Prostate gland (tissue), 2 donors: Measurements from ENCODE around the gene TRDMT1. TPM values are rescaled to one million over a fixed set of nuclear protein-coding genes. Genes with fewer than 3 reads are reported as not detected.

Experiments
- DNase-seq: peaks from one replicate; pipeline ENCODE4 v3.0.0-alpha.2; 2019; ENCODE audit warnings: low spot score
- H3K27ac ChIP-seq, 2 donors: fragments of 200-600 bp; sonication (generic); 2 replicates each; pipeline ENCODE4 v1.5.1; 2017 to 2019
- H3K27me3 ChIP-seq: fragments of 200-600 bp; sonication (generic); replicated peaks from 2 replicates; pipeline ENCODE4 v1.5.1; 2019; ENCODE audit not compliant: insufficient read depth
- H3K36me3 ChIP-seq, 2 donors: fragments of 200-600 bp; sonication (generic); 1 replicate in 1 of 2; 2 replicates in 1 of 2; pipeline versions ENCODE4 v1.5.1 to v1.8.1; 2017 to 2019
- H3K4me1 ChIP-seq: fragments of 200-600 bp; sonication (generic); replicated peaks from 2 replicates; pipeline ENCODE4 v1.5.1; 2019
- H3K4me3 ChIP-seq, 2 donors: fragments of 200-600 bp; sonication (generic); 2 replicates each; pipeline ENCODE4 v1.5.1; 2017 to 2019
- H3K9me3 ChIP-seq: fragments of 200-600 bp; sonication (generic); 2 replicates; pipeline ENCODE4 v1.5.1; 2017
- POLR2A ChIP-seq: fragments of 450-650 bp; IDR thresholded peaks from one replicate; pipeline ENCODE4 v1.6.1; 2016; ENCODE audit warnings: antibody characterized with exemption, mild to moderate bottlenecking
- POLR2AphosphoS5 ChIP-seq: sonication (generic); formaldehyde crosslinking; IDR thresholded peaks from one replicate; pipeline ENCODE4 v1.6.1; 2017; ENCODE audit warnings: antibody characterized with exemption
- WGBS: methylation state at CpG from one replicate; pipeline ENCODE4 v1.1.5; 2018; 5-methylcytosine and 5-hydroxymethylcytosine counted together
- intact Hi-C: fragments of 100-400 bp; cut with DNase I; formaldehyde crosslinking; loops from one replicate; pipeline ENCODE4 v1.14.2; 2022
- small RNA-seq, 2 donors: library from RNA; depleted of rRNA; stranded (forward); fragments of <200 nt; gene quantifications; one replicate each; pipeline ENCODE3, GENCODE V24; 2016
- total RNA-seq, 2 donors: library from RNA; depleted of rRNA; stranded (reverse); fragments of >200 nt; gene quantifications; one replicate each; pipeline ENCODE4 v1.1.0, GENCODE V29; 2016
- TF ChIP-seq, protein P1 (sequence below), 4 experiments: fragments of 200-600 bp in 2 of 4; fragments of 450-650 bp in 2 of 4; sonication (generic) in 2 of 4; IDR thresholded peaks; 1 replicate in 3 of 4; 2 replicates in 1 of 4; pipeline ENCODE4 v1.5.1; 2016 to 2019; ENCODE audit warnings: antibody characterized with exemption in 4 of 4, mild to moderate bottlenecking in 2 of 4, moderate library complexity in 2 of 4

The TRDMT1 gene
- total RNA-seq, 2 donors from 2014 or later: 6.5 to 9.9 TPM

DNA sequence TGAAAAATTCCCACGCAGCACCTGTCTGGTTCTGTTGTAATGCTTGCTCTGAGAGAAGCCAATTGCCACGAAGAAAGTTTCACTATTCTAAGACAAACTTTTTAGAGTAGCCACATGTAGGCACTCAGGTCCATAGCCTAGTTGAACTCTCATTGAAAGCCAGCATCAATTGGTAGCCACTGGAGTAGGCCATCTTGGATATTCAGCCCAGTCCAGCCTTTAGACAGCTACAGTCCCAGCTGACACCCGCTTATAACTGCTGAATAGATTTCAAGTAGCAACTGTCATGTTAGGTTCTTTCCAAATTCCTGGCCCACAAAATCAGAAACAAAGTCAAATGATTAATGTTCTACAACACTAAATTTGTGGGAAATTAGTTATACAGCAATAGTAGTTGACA lies 103.5 kb downstream of the TRDMT1 start:
- H3K27me3 ChIP-seq: no peaks in the 10 kb centered on the region
- WGBS: 85% methylated on average over 3 of the region's 3 CpGs
- H3K4me3 ChIP-seq: no peak overlapping the region
- no peaks in the 10 kb centered on the region for H3K36me3 ChIP-seq
- no peak overlapping the region for H3K27ac ChIP-seq
- no peaks in the 10 kb centered on the region for H3K4me1 ChIP-seq
- DNase-seq: no peak
- no peaks in the 10 kb centered on the region for H3K9me3 ChIP-seq
- TF ChIP-seq POLR2A (no peak), POLR2AphosphoS5 (no peak)
- TF ChIP-seq, protein P1, sequence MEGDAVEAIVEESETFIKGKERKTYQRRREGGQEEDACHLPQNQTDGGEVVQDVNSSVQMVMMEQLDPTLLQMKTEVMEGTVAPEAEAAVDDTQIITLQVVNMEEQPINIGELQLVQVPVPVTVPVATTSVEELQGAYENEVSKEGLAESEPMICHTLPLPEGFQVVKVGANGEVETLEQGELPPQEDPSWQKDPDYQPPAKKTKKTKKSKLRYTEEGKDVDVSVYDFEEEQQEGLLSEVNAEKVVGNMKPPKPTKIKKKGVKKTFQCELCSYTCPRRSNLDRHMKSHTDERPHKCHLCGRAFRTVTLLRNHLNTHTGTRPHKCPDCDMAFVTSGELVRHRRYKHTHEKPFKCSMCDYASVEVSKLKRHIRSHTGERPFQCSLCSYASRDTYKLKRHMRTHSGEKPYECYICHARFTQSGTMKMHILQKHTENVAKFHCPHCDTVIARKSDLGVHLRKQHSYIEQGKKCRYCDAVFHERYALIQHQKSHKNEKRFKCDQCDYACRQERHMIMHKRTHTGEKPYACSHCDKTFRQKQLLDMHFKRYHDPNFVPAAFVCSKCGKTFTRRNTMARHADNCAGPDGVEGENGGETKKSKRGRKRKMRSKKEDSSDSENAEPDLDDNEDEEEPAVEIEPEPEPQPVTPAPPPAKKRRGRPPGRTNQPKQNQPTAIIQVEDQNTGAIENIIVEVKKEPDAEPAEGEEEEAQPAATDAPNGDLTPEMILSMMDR (IDR thresholded peaks at IDR 0.05): no peak
- intact Hi-C loops: no loop called here

Small RNAs within 50 kb of the gene (small RNA-seq; reads per million reads assigned to genes)
- 0 reads per million in 2 donors for gene AC067747.1

Other genes starting within 250 kb of the TRDMT1 start
- 1 to 10 TPM; 1.3 to 9.7 TPM for gene CUBN, start 71.9 kb downstream of the TRDMT1 start, total RNA-seq
- gene VIM, start 26.6 kb upstream of the TRDMT1 start, total RNA-seq: 1,000 to 10,000 TPM in 1 of 2 donors, 100 to 1,000 TPM in 1; 293 to 1,683 TPM